Right cardiac atrium (tissue), 5 donors: ENCODE measurements around the gene STXBP5. TPM values are rescaled to one million over a fixed set of nuclear protein-coding genes. Genes with fewer than 3 reads are reported as not detected.

Source experiments
- ATAC-seq, 2 donors: fragments of 200-7000 bp; cut with Tn5 transposase; one replicate each; pipeline versions ENCODE4 v1.8.0 to v1.9.1; 2020; ENCODE audit warnings: moderate library complexity in 2 of 2, mild to moderate bottlenecking in 1 of 2
- DNase-seq, 3 donors: peaks; one replicate each; pipeline ENCODE4 v3.0.0-alpha.2; 2020
- H3K27ac ChIP-seq: one replicate; pipeline ENCODE4 v1.5.1; 2013; ENCODE audit warnings: mild to moderate bottlenecking, low read length, control low read depth, moderate library complexity
- H3K27me3 ChIP-seq: one replicate; pipeline ENCODE4 v1.6.1; 2013; ENCODE audit not compliant: control insufficient read depth, insufficient read depth
- H3K4me1 ChIP-seq: one replicate; pipeline ENCODE4 v1.6.1; 2013; ENCODE audit warnings: low read length; ENCODE audit not compliant: control insufficient read depth, insufficient read depth
- H3K4me3 ChIP-seq: one replicate; pipeline ENCODE4 v1.5.1; 2013; ENCODE audit warnings: low read length, control low read depth
- H3K9me3 ChIP-seq: one replicate; pipeline ENCODE4 v1.6.1; 2013; ENCODE audit warnings: low read length; ENCODE audit not compliant: control insufficient read depth
- WGBS: extraction: QIAGEN DNeasy Blood & Tissue Kit; methylation state at CpG from one replicate; pipeline ENCODE4 v1.1.7; 2013; 5-methylcytosine and 5-hydroxymethylcytosine counted together
- intact Hi-C, 4 donors: fragments of 100-400 bp; cut with DNase I; formaldehyde crosslinking; loops; one replicate each; pipeline versions ENCODE4 v1.11.0 to v1.14.0; 2022 to 2023
- polyA plus RNA-seq: library from polyadenylated mRNA; stranded (reverse); fragments of 200-250 nt; gene quantifications from one replicate; pipeline ENCODE4 v1.2.3, GENCODE V29; 2013
- total RNA-seq, 4 donors: library from RNA; stranded (reverse); fragmentation: NEBNext Ultra II Directional; extraction: Animal tissue kit (Norgen Biotek cat#: 25700); gene quantifications; one replicate each; pipeline ENCODE4 v1.2.1, GENCODE V29; 2021
- donor health status: healthy with polysubstance abuse.
- donor health status: DM: no; HTN: yes; CAD: no.
- donor health status: DM: no; HTN: no; CAD: no.
- donor health status: DM: no; HTN: yes; CAD: no; lungs with severe emphysema.
- donor health status: DM: yes; HTN: yes; CAD: no.

STXBP5 gene
- total and polyA plus RNA-seq, 5 donors: 6.4 to 13.0 (median 12.1) TPM

- H3K4me3 ChIP-seq: no peak overlapping the region
- ATAC-seq (no peak), DNase-seq (no peak)
- 89% methylated on average over 3 of the region's 3 CpGs for WGBS
- H3K27me3 ChIP-seq: no peaks in the 10 kb centered on the region
- H3K9me3 ChIP-seq: no peaks in the 10 kb centered on the region
- H3K27ac ChIP-seq: no peak overlapping the region
- no peaks in the 10 kb centered on the region for H3K4me1 ChIP-seq
- intact Hi-C loops: no loop called here
Measured at GRCh38 chr6:147179809-147180208, 24.4 kb upstream of the STXBP5 start.

GRCh38 chr6:147180926-147181325 is 23.3 kb upstream of the STXBP5 start:
- WGBS: 73% methylated on average over 7 of the region's 7 CpGs
- H3K4me3 ChIP-seq: no peak overlapping the region
- no peaks in the 10 kb centered on the region for H3K4me1 ChIP-seq
- no peaks in the 10 kb centered on the region for H3K27me3 ChIP-seq
- DNase-seq (no peak), ATAC-seq (no peak)
- H3K27ac ChIP-seq: no peak overlapping the region
- intact Hi-C loops: no loop called here
- no peaks in the 10 kb centered on the region for H3K9me3 ChIP-seq

GRCh38 chr6:147184379-147184778 is 19.8 kb upstream of the STXBP5 start:
- Histone ChIP-seq H3K9me3 (no peaks in the 10 kb centered on the region), H3K27me3 (no peaks in the 10 kb centered on the region), H3K4me1 (no peaks in the 10 kb centered on the region), H3K27ac (no peak overlapping the region), H3K4me3 (no peak overlapping the region)
- 89% methylated on average over 1 of the region's 1 CpG for WGBS
- intact Hi-C loops: no loop called here
- DNase-seq (no peak), ATAC-seq (no peak)

- Histone ChIP-seq H3K27me3 (no peaks in the 10 kb centered on the region), H3K27ac (no peak overlapping the region), H3K9me3 (no peaks in the 10 kb centered on the region), H3K4me3 (no peak overlapping the region), H3K4me1 (no peaks in the 10 kb centered on the region)
- intact Hi-C loops: no loop called here
- ATAC-seq (no peak), DNase-seq (no peak)
- WGBS: 84% methylated on average over 3 of the region's 3 CpGs
Measured at GRCh38 chr6:147185216-147185615, 19.0 kb upstream of the STXBP5 start.

- WGBS: 79% methylated on average over 5 of the region's 5 CpGs
- no peak for ATAC-seq
- intact Hi-C loops: no loop called here
- Histone ChIP-seq H3K4me1 (no peaks in the 10 kb centered on the region), H3K27ac (no peak overlapping the region), H3K27me3 (no peaks in the 10 kb centered on the region), H3K4me3 (no peak overlapping the region), H3K9me3 (no peaks in the 10 kb centered on the region)
- DNase-seq: no peak
Measured at GRCh38 chr6:147190556-147190955, 13.7 kb upstream of the STXBP5 start.

- Histone ChIP-seq H3K9me3 (no peaks in the 10 kb centered on the region), H3K4me3 (no peak overlapping the region), H3K27ac (no peak overlapping the region), H3K4me1 (no peaks in the 10 kb centered on the region), H3K27me3 (no peaks in the 10 kb centered on the region)
- WGBS: 78% methylated on average over 3 of the region's 3 CpGs
- DNase-seq: no peak
- intact Hi-C loops: no loop called here
- ATAC-seq: no peak
Measured at GRCh38 chr6:147192278-147192911, 11.8 kb upstream of the STXBP5 start.

- DNase-seq: no peak
- no peak for ATAC-seq
- H3K4me1 ChIP-seq: no peaks in the 10 kb centered on the region
- 81% methylated on average over 6 of the region's 6 CpGs for WGBS
- H3K9me3 ChIP-seq: no peaks in the 10 kb centered on the region
- intact Hi-C loops: no loop called here
- no peaks in the 10 kb centered on the region for H3K27me3 ChIP-seq
- H3K4me3 ChIP-seq: no peak overlapping the region
- no peak overlapping the region for H3K27ac ChIP-seq
Measured at GRCh38 chr6:147194652-147195411, 9.4 kb upstream of the STXBP5 start.

GRCh38 chr6:147195510-147195909 is 8.7 kb upstream of the STXBP5 start:
- H3K4me3 ChIP-seq: no peak overlapping the region
- ATAC-seq: no peak
- no peaks in the 10 kb centered on the region for H3K4me1 ChIP-seq
- intact Hi-C loops: no loop called here
- H3K27me3 ChIP-seq: no peaks in the 10 kb centered on the region
- no peak for DNase-seq
- H3K27ac ChIP-seq: no peak overlapping the region
- WGBS: 90% methylated on average over 3 of the region's 3 CpGs
- H3K9me3 ChIP-seq: no peaks in the 10 kb centered on the region

- ATAC-seq: no peak
- intact Hi-C loops: no loop called here
- no peaks in the 10 kb centered on the region for H3K4me1 ChIP-seq
- DNase-seq: no peak
- 85% methylated on average over 3 of the region's 3 CpGs for WGBS
- no peaks in the 10 kb centered on the region for H3K27me3 ChIP-seq
- H3K27ac ChIP-seq: no peak overlapping the region
- no peaks in the 10 kb centered on the region for H3K9me3 ChIP-seq
- H3K4me3 ChIP-seq: no peak overlapping the region
Measured at GRCh38 chr6:147195987-147196386, 8.2 kb upstream of the STXBP5 start.

- H3K27me3 ChIP-seq: no peaks in the 10 kb centered on the region
- intact Hi-C loops: loop anchor here in 2 of 4 donors (10.0 kb wide), 2 partner anchors 74 to 346 kb away; no protein-coding TSS in a partner anchor
- DNase-seq (no peak), ATAC-seq (no peak)
- no peaks in the 10 kb centered on the region for H3K9me3 ChIP-seq
- H3K27ac ChIP-seq: no peak overlapping the region
- no peak overlapping the region for H3K4me3 ChIP-seq
- 97% methylated on average over 1 of the region's 1 CpG for WGBS
- no peaks in the 10 kb centered on the region for H3K4me1 ChIP-seq
Measured at GRCh38 chr6:147200711-147201110, 3.5 kb upstream of the STXBP5 start.

GRCh38 chr6:147201885-147202515 is 2.2 kb upstream of the STXBP5 start:
- Histone ChIP-seq H3K4me1 (peaks cover 2% of the 10 kb centered on the region), H3K27me3 (no peaks in the 10 kb centered on the region), H3K4me3 (peak overlapping the region; percentile 92), H3K9me3 (no peaks in the 10 kb centered on the region), H3K27ac (no peak overlapping the region)
- WGBS: 12% methylated on average over 16 of the region's 16 CpGs
- DNase-seq: peak in 2 of 3 donors; percentile 18 to 53
- ATAC-seq: peak in 1 of 2 donors; percentile 25
- intact Hi-C loops: loop anchor here in 2 of 4 donors (10.0 kb wide), 2 partner anchors 73 to 347 kb away; no protein-coding TSS in a partner anchor
